Adrenal gland (tissue), 12 donors: ENCODE data around the gene S100A13. TPM values are rescaled to one million over a fixed set of nuclear protein-coding genes. Genes with fewer than 3 reads are reported as not detected.

ENCODE experiments used
- DNase-seq, 7 donors: peaks; one replicate each; pipeline ENCODE4 v3.0.0-alpha.2; 2019 to 2020
- H3K27ac ChIP-seq, 5 donors: fragments of 200-600 bp; sonication (generic) in 4 of 5; 1 replicate in 3 of 5; 2 replicates in 2 of 5; pipeline versions ENCODE4 v1.5.1 to v1.8.0; 2016 to 2020; ENCODE audit warnings: mild to moderate bottlenecking in 1 of 5
- H3K27me3 ChIP-seq: fragments of 200-600 bp; 2 replicates; pipeline ENCODE4 v1.8.0; 2021
- H3K36me3 ChIP-seq, 2 donors: fragments of 200-600 bp; replicated peaks in 1 of 2; 1 replicate in 1 of 2; 2 replicates in 1 of 2; pipeline versions ENCODE4 v1.5.1 to v1.8.0; 2018 to 2022
- H3K4me1 ChIP-seq, 2 donors: fragments of 200-600 bp; replicated peaks in 1 of 2; 1 replicate in 1 of 2; 2 replicates in 1 of 2; pipeline versions ENCODE4 v1.5.1 to v1.8.0; 2018 to 2021
- H3K4me3 ChIP-seq, 4 donors: fragments of 200-600 bp; sonication (generic) in 3 of 4; one replicate each; pipeline ENCODE4 v1.5.1; 2016 to 2018
- H3K9me3 ChIP-seq, 3 donors: fragments of 200-600 bp; sonication (generic) in 1 of 3; replicated peaks in 1 of 3; 1 replicate in 2 of 3; 2 replicates in 1 of 3; pipeline versions ENCODE4 v1.5.1 to v1.8.0; 2016 to 2021
- POLR2A ChIP-seq, 2 donors: fragments of 450-650 bp; IDR thresholded peaks; one replicate each; pipeline ENCODE4 v1.6.1; 2017; ENCODE audit warnings: antibody characterized with exemption in 2 of 2, mild to moderate bottlenecking in 2 of 2, moderate library complexity in 1 of 2
- WGBS, 4 donors: extraction: QIAGEN DNeasy Blood & Tissue Kit in 2 of 4; methylation state at CpG; one replicate each; pipeline versions ENCODE4 v1.1.5 to v1.1.7; 2013 to 2017; 5-methylcytosine and 5-hydroxymethylcytosine counted together
- intact Hi-C, 2 donors: fragments of 100-400 bp; cut with DNase I; formaldehyde crosslinking; loops; one replicate each; pipeline versions ENCODE4 v1.14.1 to v1.15.0; 2022 to 2023
- polyA plus RNA-seq, 3 donors: library from polyadenylated mRNA; stranded (reverse); fragments of 200-250 nt in 2 of 3; fragments of 350-450 nt in 1 of 3; fragmentation: Illumina TruSeq in 1 of 3; extraction: RNeasy Lipid Tissue Mini Kit (QIAGEN cat#74804) in 1 of 3; gene quantifications; one replicate each; pipeline ENCODE4 v1.2.3, GENCODE V29; 2013 to 2014
- total RNA-seq, 9 donors: library from RNA; depleted of rRNA in 4 of 9; stranded (reverse); fragments of >200 nt in 4 of 9; fragments of 120-200 nt in 1 of 9; fragmentation: NEBNext Ultra II Directional in 1 of 9; extraction: Animal tissue kit (Norgen Biotek cat#: 25700) in 1 of 9; gene quantifications; one replicate each; pipeline versions ENCODE4 v1.1.0 to v1.2.4, GENCODE V29; 2013 to 2023
- TF ChIP-seq, protein P1 (sequence below), 6 experiments: fragments of 450-650 bp in 4 of 6; fragments of 200-600 bp in 2 of 6; sonication (generic) in 1 of 6; IDR thresholded peaks; 1 replicate in 5 of 6; 2 replicates in 1 of 6; pipeline versions ENCODE4 v1.5.1 to v1.8.0; 2016 to 2021; ENCODE audit warnings: antibody characterized with exemption in 6 of 6, mild to moderate bottlenecking in 2 of 6, moderate library complexity in 1 of 6
- donor health status: healthy with polysubstance abuse.
- donor health status: Bipolar disorder and iron deficiency.
- donor health status: DM: yes; HTN: yes; CAD: no.
- donor health status: DM: no; HTN: no; CAD: no.
- donor health status: DM: no; HTN: no; CAD: no.
- donor health status: DM: yes; HTN: yes; CAD: no.

The S100A13 gene
- total and polyA plus RNA-seq, 12 donors: 57.6 to 289 (median 168) TPM

DNA sequence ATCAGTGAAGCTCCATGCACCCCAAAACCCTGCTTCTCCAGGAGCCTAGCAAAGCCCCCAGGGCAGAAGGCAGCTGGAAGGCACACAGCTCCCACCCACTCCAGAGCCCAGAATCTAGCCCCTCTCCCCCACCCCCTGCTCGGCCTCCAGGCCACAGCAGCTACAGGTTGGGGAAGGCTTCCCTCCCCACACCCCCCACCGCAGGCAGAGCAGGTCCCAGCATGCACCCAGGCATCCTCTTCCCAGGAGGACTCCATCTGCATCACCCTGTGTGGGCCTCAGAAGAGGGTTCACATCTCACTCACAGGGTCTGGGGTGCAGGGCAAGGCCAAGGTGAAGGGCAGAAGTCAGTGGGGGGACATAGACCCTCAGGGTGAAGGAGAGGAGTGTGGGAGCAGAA lies 11.9 kb downstream of the S100A13 start:
- intact Hi-C loops: loop anchor here in 1 of 2 donors (5.0 kb wide), 1 partner anchor 43 kb away; no protein-coding TSS in a partner anchor
- 86 to 100% (median 93%) methylated on average over 1 to 2 of the region's 2 CpGs; no CpG with 5 or more reads in 1 of the 4 donors for WGBS, 4 donors
- no peak for DNase-seq
- Histone ChIP-seq H3K36me3 (peaks cover 0 to 4% of the 10 kb centered on the region in 2 donors), H3K4me3 (no peak overlapping the region), H3K4me1 (peaks cover 0 to 11% of the 10 kb centered on the region in 2 donors), H3K27ac (no peak overlapping the region), H3K9me3 (no peaks in the 10 kb centered on the region), H3K27me3 (no peaks in the 10 kb centered on the region)
- TF ChIP-seq, protein P1, sequence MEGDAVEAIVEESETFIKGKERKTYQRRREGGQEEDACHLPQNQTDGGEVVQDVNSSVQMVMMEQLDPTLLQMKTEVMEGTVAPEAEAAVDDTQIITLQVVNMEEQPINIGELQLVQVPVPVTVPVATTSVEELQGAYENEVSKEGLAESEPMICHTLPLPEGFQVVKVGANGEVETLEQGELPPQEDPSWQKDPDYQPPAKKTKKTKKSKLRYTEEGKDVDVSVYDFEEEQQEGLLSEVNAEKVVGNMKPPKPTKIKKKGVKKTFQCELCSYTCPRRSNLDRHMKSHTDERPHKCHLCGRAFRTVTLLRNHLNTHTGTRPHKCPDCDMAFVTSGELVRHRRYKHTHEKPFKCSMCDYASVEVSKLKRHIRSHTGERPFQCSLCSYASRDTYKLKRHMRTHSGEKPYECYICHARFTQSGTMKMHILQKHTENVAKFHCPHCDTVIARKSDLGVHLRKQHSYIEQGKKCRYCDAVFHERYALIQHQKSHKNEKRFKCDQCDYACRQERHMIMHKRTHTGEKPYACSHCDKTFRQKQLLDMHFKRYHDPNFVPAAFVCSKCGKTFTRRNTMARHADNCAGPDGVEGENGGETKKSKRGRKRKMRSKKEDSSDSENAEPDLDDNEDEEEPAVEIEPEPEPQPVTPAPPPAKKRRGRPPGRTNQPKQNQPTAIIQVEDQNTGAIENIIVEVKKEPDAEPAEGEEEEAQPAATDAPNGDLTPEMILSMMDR (IDR thresholded peaks at IDR 0.05): no peak
- TF ChIP-seq POLR2A (IDR thresholded peaks at IDR 0.05): no peak

- DNase-seq: no peak
- Histone ChIP-seq H3K4me3 (no peak overlapping the region), H3K36me3 (peaks cover 0 to 4% of the 10 kb centered on the region in 2 donors), H3K4me1 (peaks cover 0 to 16% of the 10 kb centered on the region in 2 donors), H3K27ac (no peak overlapping the region), H3K27me3 (no peaks in the 10 kb centered on the region), H3K9me3 (no peaks in the 10 kb centered on the region)
- 94 to 100% (median 96%) methylated on average over 1 to 7 of the region's 7 CpGs for WGBS, 4 donors
- TF ChIP-seq, protein P1 (IDR thresholded peaks at IDR 0.05): no peak
- TF ChIP-seq POLR2A (IDR thresholded peaks at IDR 0.05): no peak
- intact Hi-C loops: loop anchor here in 1 of 2 donors (5.0 kb wide), 1 partner anchor 43 kb away; no protein-coding TSS in a partner anchor
Measured at GRCh38 chr1:153614906-153615305, 12.4 kb downstream of the S100A13 start.

DNA sequence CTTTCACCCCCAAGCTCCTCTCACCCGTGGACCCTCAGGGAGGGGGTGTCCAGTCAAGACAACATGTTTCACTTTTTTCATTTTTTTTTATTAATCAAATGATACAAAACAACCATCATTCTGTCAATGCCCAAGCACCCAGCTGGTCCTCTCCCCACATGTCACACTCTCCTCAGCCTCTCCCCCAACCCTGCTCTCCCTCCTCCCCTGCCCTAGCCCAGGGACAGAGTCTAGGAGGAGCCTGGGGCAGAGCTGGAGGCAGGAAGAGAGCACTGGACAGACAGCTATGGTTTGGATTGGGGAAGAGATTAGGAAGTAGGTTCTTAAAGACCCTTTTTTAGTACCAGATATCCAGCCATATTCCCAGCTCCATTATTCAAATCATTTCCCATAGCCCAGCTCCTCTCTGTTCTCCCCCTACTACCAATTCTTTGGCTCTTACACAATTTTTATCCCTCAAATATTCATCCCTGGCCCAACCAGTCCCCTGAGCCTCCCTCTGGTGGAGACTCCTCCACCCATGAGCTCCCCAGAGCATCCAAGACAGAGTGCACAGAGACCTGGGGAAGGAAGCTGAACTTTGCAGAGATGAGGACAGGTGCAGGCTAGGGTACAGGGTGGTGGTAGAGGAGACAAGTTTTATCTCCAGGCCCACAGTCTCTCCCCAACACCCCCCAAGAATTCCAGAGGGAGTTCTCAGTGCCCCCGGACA lies 13.0 kb downstream of the S100A13 start:
- DNase-seq: no peak
- no peak overlapping the region for H3K4me3 ChIP-seq
- peaks cover 0 to 22% of the 10 kb centered on the region in 2 donors for H3K4me1 ChIP-seq
- no peaks in the 10 kb centered on the region for H3K9me3 ChIP-seq
- WGBS, 4 donors: 85 to 96% (median 89%) methylated on average over 2 of the region's 2 CpGs
- no peaks in the 10 kb centered on the region for H3K27me3 ChIP-seq
- H3K36me3 ChIP-seq: peaks cover 0 to 3% of the 10 kb centered on the region in 2 donors
- TF ChIP-seq, protein P1 (IDR thresholded peaks at IDR 0.05): no peak
- no peak for TF ChIP-seq POLR2A (IDR thresholded peaks at IDR 0.05)
- H3K27ac ChIP-seq: no peak overlapping the region
- intact Hi-C loops: no loop called here

GRCh38 chr1:153613406-153613805 lies 13.9 kb downstream of the S100A13 start:
- Histone ChIP-seq H3K9me3 (no peaks in the 10 kb centered on the region), H3K4me1 (peaks cover 0 to 27% of the 10 kb centered on the region in 2 donors), H3K27ac (peak overlapping the region in 3 of 5 donors; percentile 37 to 85 (median 78)), H3K4me3 (no peak overlapping the region), H3K27me3 (no peaks in the 10 kb centered on the region), H3K36me3 (no peaks in the 10 kb centered on the region)
- WGBS, 4 donors: 81 to 91% (median 85%) methylated on average over 4 to 5 of the region's 5 CpGs
- TF ChIP-seq POLR2A (IDR thresholded peaks at IDR 0.05): no peak
- TF ChIP-seq, protein P1 (IDR thresholded peaks at IDR 0.05): no peak
- intact Hi-C loops: no loop called here
- no peak for DNase-seq
